HepG2 (cell line): ENCODE results near the gene GLT1D1. TPM values are rescaled to one million over a fixed set of nuclear protein-coding genes. Genes with fewer than 3 reads are reported as not detected.

ENCODE experiments used
- ATAC-seq: fragments of 200-7000 bp; cut with Tn5 transposase; 3 replicates; pipeline ENCODE4 v1.9.1; 2020; ENCODE audit warnings: mild to moderate bottlenecking, moderate library complexity
- BruUV-seq: library from RNA; stranded (reverse); fragments of 400-500 nt; replicated peaks from 2 replicates; lab custom pipeline; 2021; lab: Mats Ljungman, UMichigan
- CTCF ChIA-PET: fragments of 300-600 bp; formaldehyde crosslinking; extraction: SDS; loops from one replicate; lab custom pipeline; 2021; ENCODE audit warnings: low total read pairs, inconsistent platforms, low intra/inter-chr PET ratio; lab: Yijun Ruan, JAX
- POLR2A ChIA-PET: fragments of 350-600 bp; sonication (Branson Sonifier 250); formaldehyde crosslinking; loops from one replicate; lab custom pipeline; 2020; ENCODE audit warnings: antibody characterized with exemption, inconsistent platforms; lab: Yijun Ruan, JAX
- DNase-seq: peaks from one replicate; pipeline ENCODE4 v3.0.0-alpha.2; 2015; ENCODE audit warnings: low spot score
- FAIRE-seq: peaks from 3 replicates; lab custom pipeline; 2011; peaks lifted over from hg19 to GRCh38; lab: Jason Lieb, UNC
- H2AFZ ChIP-seq: one replicate; pipeline ENCODE4 v1.6.1; 2011; ENCODE audit warnings: low read length, inconsistent platforms
- H3K27ac ChIP-seq: fragments of 300-600 bp; 3 replicates; pipeline ENCODE4 v1.8.0; 2011; ENCODE audit warnings: mixed run types, mild to moderate bottlenecking, mixed read lengths, low read length, inconsistent platforms; ENCODE audit not compliant: insufficient read depth; ENCODE audit errors: extremely low read length
- H3K27me3 ChIP-seq, 2 experiments: fragments of 200-600 bp in 1 of 2; 2 replicates in 1 of 2; 3 replicates in 1 of 2; pipeline versions ENCODE4 v1.6.0 to v1.8.0; 2011; ENCODE audit warnings: low read length in 2 of 2, mild to moderate bottlenecking in 2 of 2, moderate library complexity in 2 of 2, inconsistent platforms in 1 of 2; ENCODE audit not compliant: insufficient read depth in 2 of 2, control insufficient read depth in 1 of 2
- H3K36me3 ChIP-seq, 2 experiments: fragments of 200-600 bp in 1 of 2; replicated peaks in 1 of 2; 2 replicates in 1 of 2; 3 replicates in 1 of 2; pipeline versions ENCODE4 v1.5.1 to v1.8.0; 2011; ENCODE audit warnings: low read length in 2 of 2, inconsistent platforms in 1 of 2; ENCODE audit not compliant: insufficient read depth in 2 of 2, control insufficient read depth in 1 of 2
- H3K4me1 ChIP-seq: 2 replicates; pipeline ENCODE4 v1.5.1; 2012; ENCODE audit warnings: low read length, inconsistent platforms; ENCODE audit not compliant: insufficient read depth
- H3K4me2 ChIP-seq: 2 replicates; pipeline ENCODE4 v1.6.0; 2011; ENCODE audit warnings: low read depth, low read length, inconsistent platforms
- H3K4me3 ChIP-seq, 3 experiments: fragments of 200-600 bp in 1 of 3; sonication (generic), shearing (Covaris generic) in 1 of 3; replicated peaks in 1 of 3; 2 replicates each; pipeline ENCODE4 v1.5.1; 2011 to 2016; ENCODE audit warnings: low read length in 3 of 3, inconsistent platforms in 2 of 3, low read depth in 2 of 3, mild to moderate bottlenecking in 2 of 3, control low read depth in 1 of 3, mixed read lengths in 1 of 3; ENCODE audit not compliant: insufficient read depth in 1 of 3
- H3K79me2 ChIP-seq: one replicate; pipeline ENCODE4 v1.6.1; 2011; ENCODE audit warnings: low read length, inconsistent platforms; ENCODE audit not compliant: insufficient read depth
- H3K9ac ChIP-seq: 2 replicates; pipeline ENCODE4 v1.6.0; 2011; ENCODE audit warnings: mild to moderate bottlenecking, low read depth, low read length, inconsistent platforms; ENCODE audit not compliant: insufficient read depth
- H3K9me3 ChIP-seq: 2 replicates; pipeline ENCODE4 v1.5.1; 2012; ENCODE audit warnings: mild to moderate bottlenecking, low read length
- H4K20me1 ChIP-seq: 2 replicates; pipeline ENCODE4 v1.6.0; 2011; ENCODE audit warnings: inconsistent platforms, mild to moderate bottlenecking, low read length, moderate library complexity; ENCODE audit not compliant: insufficient read depth
- ATF4 ChIP-seq, 2 experiments: fragments of 450-650 bp in 1 of 2; sonication (generic) in 1 of 2; formaldehyde crosslinking; IDR thresholded peaks; 2 replicates each; pipeline versions ENCODE4 v1.5.0 to v1.8.0; 2020 to 2022; ENCODE audit warnings: mild to moderate bottlenecking in 1 of 2, missing genetic modification reagents in 1 of 2
- CEBPB ChIP-seq: IDR thresholded peaks from 2 replicates; pipeline ENCODE4 v1.6.1; 2011; ENCODE audit warnings: low read depth, low read length, improper control_type of control experiment, borderline replicate concordance
- CEBPG ChIP-seq: IDR thresholded peaks from 2 replicates; pipeline ENCODE4 v1.6.1; 2016
- DPF2 ChIP-seq: sonication (generic); formaldehyde crosslinking; IDR thresholded peaks from 2 replicates; pipeline ENCODE4 v1.4.0; 2020; ENCODE audit warnings: mild to moderate bottlenecking, low read depth, missing genetic modification reagents, borderline replicate concordance
- FOSL2 ChIP-seq: sonication (generic); formaldehyde crosslinking; IDR thresholded peaks from 2 replicates; pipeline ENCODE4 v1.4.0; 2020; ENCODE audit warnings: missing genetic modification reagents
- RARA ChIP-seq: IDR thresholded peaks from 2 replicates; pipeline ENCODE4 v1.6.1; 2016; ENCODE audit warnings: missing genetic modification reagents, missing compliant biosample characterization
- ZNF605 ChIP-seq: sonication (generic); formaldehyde crosslinking; IDR thresholded peaks from 2 replicates; pipeline ENCODE4 v1.8.0; 2022; ENCODE audit warnings: mild to moderate bottlenecking, missing genetic modification reagents
- WGBS: methylation state at CpG from one replicate; pipeline ENCODE4 v1.1.6; 2017; ENCODE audit warnings: low lambda C conversion rate; 5-methylcytosine and 5-hydroxymethylcytosine counted together
- in situ Hi-C: cut with HindIII; loops from 2 replicates; pipeline ENCODE4 v1.10.0; 2017; ENCODE audit warnings: low pct_unique_long_range_greater_than_20kb; ENCODE audit not compliant: extremely low pct_ligation_motif_present
- intact Hi-C: fragments of 100-400 bp; cut with micrococcal nuclease; formaldehyde crosslinking; loops from one replicate; pipeline ENCODE4 v1.10.0; 2022; ENCODE audit not compliant: unreplicated experiment
- polyA plus RNA-seq, 8 experiments: library from polyadenylated mRNA; depleted of rRNA in 3 of 8; stranded (reverse) in 7 of 8; unstranded in 1 of 8; fragments of >200 nt; fragmentation: Illumina TruSeq in 4 of 8; extraction: Trizol in 4 of 8; gene quantifications; 2 replicates each; pipeline versions ENCODE4 v1.2.1 to v1.2.3, GENCODE V29; 2011 to 2016; ENCODE audit warnings: low read depth in 4 of 8, missing spikeins in 1 of 8, mixed read lengths in 1 of 8; ENCODE audit not compliant: insufficient read depth in 1 of 8
- total RNA-seq, 5 experiments: library from RNA; depleted of rRNA; stranded (reverse); fragments of >200 nt; fragmentation: Illumina TruSeq; extraction: Trizol; gene quantifications; 2 replicates each; pipeline ENCODE4 v1.2.3, GENCODE V29; 2016; ENCODE audit warnings: low read depth in 1 of 5

GLT1D1 gene
- total and polyA plus RNA-seq, 2 of the 13 experiments (the other 11 are each of a cell fraction or from before 2014, with no cell fraction given), result 0.09 to 0.17 TPM

- Histone ChIP-seq H4K20me1 (no peaks in the 10 kb centered on the region), H3K4me1 (no peaks in the 10 kb centered on the region), H3K27me3 (no peaks in the 10 kb centered on the region), H3K36me3 (no peaks in the 10 kb centered on the region), H3K9me3 (no peaks in the 10 kb centered on the region), H2AFZ (no peak overlapping the region), H3K9ac (no peak overlapping the region), H3K4me3 (no peak overlapping the region), H3K79me2 (no peaks in the 10 kb centered on the region), H3K4me2 (no peak overlapping the region), H3K27ac (no peak overlapping the region)
- intact Hi-C loops (no loop called here), in situ Hi-C loops (no loop called here)
- WGBS, result 0% methylated on average over 5 of the region's 5 CpGs
- peak; percentile 27; the same call in 1 of the 2 replicates for TF ChIP-seq FOSL2
- TF ChIP-seq CEBPG, result peak; percentile 78
- 0 out of 2 replicates have a peak, but pooled peaks have one; percentile 12 for TF ChIP-seq RARA (CRISPR knock-in tag)
- peak in 1 of 2 experiments; percentile 56; a peak in 1 of 4 replicates for TF ChIP-seq ATF4 (CRISPR knock-in tag; IDR thresholded peaks at IDR 0.05)
- peak; percentile 88 for TF ChIP-seq CEBPB
- no peak for TF ChIP-seq ZNF605 (CRISPR knock-in tag)
- TF ChIP-seq DPF2 (CRISPR knock-in tag), result no peak
- BruUV-seq, result no TSS peak
- FAIRE-seq (no peak), DNase-seq (peak; percentile 10), ATAC-seq (no peak)
- ChIA-PET CTCF (no interaction called here), POLR2A (no interaction called here)
Measured at GRCh38 chr12:128938886-128939285, 85.6 kb downstream of the GLT1D1 start.
